Putamen (tissue), 1 donor: Measurements from ENCODE around the gene CNIH3.

Experiments
- DNase-seq: peaks from one replicate; pipeline ENCODE4 v3.0.0-alpha.2; 2016; ENCODE audit warnings: low spot score

Gene CNIH3

DNA sequence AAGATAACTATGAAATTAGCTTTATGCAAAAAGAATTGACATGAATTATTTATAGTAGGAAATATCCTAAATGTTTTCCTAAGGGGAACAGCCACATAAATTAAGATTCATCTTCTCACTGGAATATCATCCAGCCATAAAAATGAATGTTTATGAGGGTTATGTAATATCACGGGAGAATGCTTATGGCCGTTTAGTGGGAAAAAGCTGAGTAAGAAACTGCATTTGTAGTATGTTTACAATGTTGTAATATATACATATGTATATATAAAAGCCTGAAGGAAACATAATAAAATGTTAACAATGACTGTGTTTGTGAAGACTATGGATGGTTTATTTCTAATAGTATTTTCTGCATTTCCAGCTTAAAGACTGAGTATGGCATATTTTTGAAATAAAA is 161.1 kb downstream of the CNIH3 start:
- DNase-seq, result no peak

DNA sequence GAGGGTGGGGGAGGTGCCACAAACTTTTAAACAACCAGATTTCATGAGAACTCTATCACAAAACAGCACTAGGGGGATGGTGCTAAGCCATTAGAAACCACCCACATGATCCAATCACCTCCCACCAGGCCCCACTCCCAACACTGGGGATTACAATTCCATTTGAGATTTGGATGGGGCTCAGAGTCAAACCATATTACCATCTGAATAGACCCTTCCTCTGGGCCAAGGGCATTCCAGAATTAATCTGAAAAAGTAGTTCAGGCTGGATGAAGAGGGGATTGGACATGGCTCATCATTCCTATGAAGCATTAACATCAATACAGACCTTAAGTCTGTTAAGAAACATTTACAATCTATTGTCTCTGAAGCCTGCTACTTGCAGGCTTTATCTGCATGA is 163.4 kb downstream of the CNIH3 start:
- no peak for DNase-seq

GRCh38 chr1:224780736-224781135 is 164.6 kb downstream of the CNIH3 start:
- DNase-seq, result no peak

DNA sequence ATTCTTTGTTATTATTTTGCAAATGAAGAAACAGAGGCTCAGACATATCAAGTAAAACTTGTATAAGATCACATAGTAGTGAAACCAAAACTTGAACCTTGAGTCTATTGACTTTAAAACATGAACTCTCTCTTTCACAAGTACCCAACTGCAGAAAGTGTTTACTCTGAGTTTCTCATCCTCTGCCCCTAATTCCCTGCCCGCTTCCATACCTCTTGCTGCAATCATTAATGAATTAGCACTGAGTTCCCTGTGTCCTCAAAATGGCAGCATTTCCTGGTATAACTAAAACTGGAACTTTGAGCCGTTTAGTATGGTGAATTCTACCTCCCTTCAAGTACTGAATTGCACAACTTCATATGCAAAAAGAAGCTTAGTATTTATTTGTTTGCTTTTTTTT is 165.7 kb downstream of the CNIH3 start:
- DNase-seq, result no peak

- DNase-seq, result no peak
These were observed 166.3 kb downstream of the CNIH3 start for GRCh38 chr1:224782281-224783000.

- DNase-seq, result no peak
These were observed 167.0 kb downstream of the CNIH3 start for GRCh38 chr1:224783006-224783651.

DNA sequence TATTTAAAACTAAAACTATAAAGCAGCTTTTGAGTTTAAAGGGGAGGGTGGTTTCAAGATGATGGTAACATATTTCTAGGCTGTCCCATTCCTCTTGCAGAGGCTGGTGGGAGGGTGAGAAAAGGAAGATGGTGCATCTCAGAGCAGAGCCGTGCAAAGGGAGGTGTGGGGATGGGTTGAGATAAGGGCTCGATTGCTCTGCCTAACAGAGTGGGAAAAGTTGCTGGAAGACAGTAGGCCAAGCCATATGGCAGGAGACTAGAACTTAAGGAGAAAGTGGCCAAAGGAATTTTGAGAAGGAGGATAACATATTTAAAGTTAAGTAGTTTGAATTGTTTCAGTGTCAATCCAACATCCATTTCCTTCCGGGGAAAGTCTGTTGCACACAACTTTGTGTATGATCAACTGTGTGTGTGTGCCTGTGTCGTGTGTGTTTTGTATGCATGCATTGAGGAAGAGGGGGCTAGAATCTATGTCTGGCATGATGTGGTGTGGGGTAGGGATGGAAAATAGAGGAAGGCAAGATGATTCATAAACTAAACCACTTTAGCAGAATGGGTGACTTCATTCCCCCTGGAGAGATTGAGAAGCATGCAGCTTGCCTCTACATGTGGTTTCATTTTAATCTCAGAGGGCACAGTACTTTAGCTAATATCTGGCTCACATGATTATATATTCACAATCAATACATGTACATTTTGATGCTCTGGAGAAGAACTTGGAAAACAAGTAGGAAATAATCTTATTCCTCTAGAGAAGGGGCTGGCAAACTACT is 168.3 kb downstream of the CNIH3 start:
- DNase-seq, result no peak

DNA sequence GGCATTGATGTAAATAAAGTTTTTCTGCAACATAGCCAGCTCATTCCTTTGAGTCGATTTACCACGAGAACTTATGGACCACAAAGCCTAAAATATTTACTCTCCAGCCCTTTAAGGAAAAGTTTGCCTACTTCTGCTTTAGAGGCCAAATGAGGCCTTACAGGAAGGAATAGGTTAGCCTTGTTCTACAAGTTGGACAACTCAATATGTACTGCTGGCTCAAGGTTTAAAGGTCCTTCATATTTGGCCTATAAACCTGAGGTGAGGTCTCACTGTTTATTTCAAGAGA is 168.9 kb downstream of the CNIH3 start:
- DNase-seq, result no peak

DNA sequence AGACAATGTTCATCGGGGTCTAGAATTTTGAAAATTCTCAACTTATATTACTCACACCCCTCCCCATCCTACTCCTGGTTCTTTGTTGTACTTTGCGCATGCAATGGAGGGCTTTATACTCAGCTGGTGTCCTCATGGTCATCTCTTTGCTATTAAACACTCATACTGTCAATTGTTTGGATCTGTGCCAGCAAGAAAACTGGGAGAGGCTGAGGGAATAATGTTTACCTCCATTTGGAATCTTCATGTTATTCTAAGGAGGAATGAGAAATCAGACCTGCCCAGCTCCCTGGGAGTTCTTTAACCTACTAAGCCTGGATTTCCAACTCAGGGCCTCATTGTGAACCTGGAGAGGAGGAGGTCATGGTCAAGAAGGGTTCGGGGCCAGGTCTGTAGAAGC is 169.5 kb downstream of the CNIH3 start:
- no peak for DNase-seq

- DNase-seq, result no peak
These were observed 170.6 kb downstream of the CNIH3 start for GRCh38 chr1:224786533-224787250.

- DNase-seq, result no peak
These were observed 173.2 kb downstream of the CNIH3 start for GRCh38 chr1:224789311-224789710.
